ENCODE measurements around the gene OTP.

OTP gene

GRCh38 chr5:77638763-77639671 is 504 bp upstream of the OTP start:
- 1% methylated on average over 59 to 61 of the region's 61 CpGs for WGBS, 2 experiments
- Histone ChIP-seq H3K9me3 (ENCODE audit: control insufficient read depth, low read length) (no peaks in the 10 kb centered on the region), H3K27ac (ENCODE audit: insufficient read depth, low read depth, low read length, poor library complexity, severe bottlenecking) (no peak overlapping the region), H3K4me1 (ENCODE audit: control insufficient read depth, insufficient read depth, low read length) (peaks cover 23% of the 10 kb centered on the region), H3K4me3 (ENCODE audit: insufficient read depth, low read depth, low read length) (no peak overlapping the region), H3K27me3 (ENCODE audit: control insufficient read depth, insufficient read depth, low read length, poor library complexity, severe bottlenecking) (peaks cover 100% of the 10 kb centered on the region), H3K36me3 (ENCODE audit: control insufficient read depth, insufficient read depth, low read length) (no peaks in the 10 kb centered on the region)

- WGBS, 2 experiments, result 2 to 4% methylated on average over 43 of the region's 43 CpGs
- H3K9me3 ChIP-seq (ENCODE audit: control insufficient read depth, low read length), result no peaks in the 10 kb centered on the region
- H3K4me3 ChIP-seq (ENCODE audit: insufficient read depth, low read depth, low read length), result no peak overlapping the region
- no peak overlapping the region for H3K27ac ChIP-seq (ENCODE audit: insufficient read depth, low read depth, low read length, poor library complexity, severe bottlenecking)
- H3K27me3 ChIP-seq (ENCODE audit: control insufficient read depth, insufficient read depth, low read length, poor library complexity, severe bottlenecking), result peaks cover 100% of the 10 kb centered on the region
- no peaks in the 10 kb centered on the region for H3K36me3 ChIP-seq (ENCODE audit: control insufficient read depth, insufficient read depth, low read length)
- peaks cover 23% of the 10 kb centered on the region for H3K4me1 ChIP-seq (ENCODE audit: control insufficient read depth, insufficient read depth, low read length)
These were observed 1.1 kb downstream of the OTP start for GRCh38 chr5:77637170-77637997.

GRCh38 chr5:77636641-77637169 is 1.8 kb downstream of the OTP start:
- no peak overlapping the region for H3K4me3 ChIP-seq (ENCODE audit: insufficient read depth, low read depth, low read length)
- peaks cover 100% of the 10 kb centered on the region for H3K27me3 ChIP-seq (ENCODE audit: control insufficient read depth, insufficient read depth, low read length, poor library complexity, severe bottlenecking)
- H3K36me3 ChIP-seq (ENCODE audit: control insufficient read depth, insufficient read depth, low read length), result no peaks in the 10 kb centered on the region
- no peak overlapping the region for H3K27ac ChIP-seq (ENCODE audit: insufficient read depth, low read depth, low read length, poor library complexity, severe bottlenecking)
- H3K9me3 ChIP-seq (ENCODE audit: control insufficient read depth, low read length), result no peaks in the 10 kb centered on the region
- 1 to 2% methylated on average over 34 of the region's 34 CpGs for WGBS, 2 experiments
- peaks cover 20% of the 10 kb centered on the region for H3K4me1 ChIP-seq (ENCODE audit: control insufficient read depth, insufficient read depth, low read length)

GRCh38 chr5:77635917-77636640 is 2.4 kb downstream of the OTP start:
- H3K27ac ChIP-seq (ENCODE audit: insufficient read depth, low read depth, low read length, poor library complexity, severe bottlenecking), result no peak overlapping the region
- no peak overlapping the region for H3K4me3 ChIP-seq (ENCODE audit: insufficient read depth, low read depth, low read length)
- H3K36me3 ChIP-seq (ENCODE audit: control insufficient read depth, insufficient read depth, low read length), result no peaks in the 10 kb centered on the region
- H3K27me3 ChIP-seq (ENCODE audit: control insufficient read depth, insufficient read depth, low read length, poor library complexity, severe bottlenecking), result peaks cover 100% of the 10 kb centered on the region
- no peaks in the 10 kb centered on the region for H3K9me3 ChIP-seq (ENCODE audit: control insufficient read depth, low read length)
- H3K4me1 ChIP-seq (ENCODE audit: control insufficient read depth, insufficient read depth, low read length), result peaks cover 13% of the 10 kb centered on the region
- 3% methylated on average over 29 to 30 of the region's 30 CpGs for WGBS, 2 experiments

GRCh38 chr5:77635067-77635916 is 3.2 kb downstream of the OTP start:
- WGBS, 2 experiments, result 24 to 27% methylated on average over 7 to 11 of the region's 11 CpGs
- H3K4me1 ChIP-seq (ENCODE audit: control insufficient read depth, insufficient read depth, low read length), result peaks cover 6% of the 10 kb centered on the region
- H3K9me3 ChIP-seq (ENCODE audit: control insufficient read depth, low read length), result no peaks in the 10 kb centered on the region
- H3K27me3 ChIP-seq (ENCODE audit: control insufficient read depth, insufficient read depth, low read length, poor library complexity, severe bottlenecking), result peaks cover 100% of the 10 kb centered on the region
- no peak overlapping the region for H3K4me3 ChIP-seq (ENCODE audit: insufficient read depth, low read depth, low read length)
- H3K27ac ChIP-seq (ENCODE audit: insufficient read depth, low read depth, low read length, poor library complexity, severe bottlenecking), result no peak overlapping the region
- no peaks in the 10 kb centered on the region for H3K36me3 ChIP-seq (ENCODE audit: control insufficient read depth, insufficient read depth, low read length)

GRCh38 chr5:77633709-77634108 is 4.8 kb downstream of the OTP start:
- peaks cover 100% of the 10 kb centered on the region for H3K27me3 ChIP-seq (ENCODE audit: control insufficient read depth, insufficient read depth, low read length, poor library complexity, severe bottlenecking)
- H3K4me1 ChIP-seq (ENCODE audit: control insufficient read depth, insufficient read depth, low read length), result peaks cover 8% of the 10 kb centered on the region
- WGBS, 2 experiments, result 31 to 40% methylated on average over 3 to 5 of the region's 5 CpGs
- H3K27ac ChIP-seq (ENCODE audit: insufficient read depth, low read depth, low read length, poor library complexity, severe bottlenecking), result no peak overlapping the region
- no peaks in the 10 kb centered on the region for H3K36me3 ChIP-seq (ENCODE audit: control insufficient read depth, insufficient read depth, low read length)
- no peaks in the 10 kb centered on the region for H3K9me3 ChIP-seq (ENCODE audit: control insufficient read depth, low read length)
- H3K4me3 ChIP-seq (ENCODE audit: insufficient read depth, low read depth, low read length), result no peak overlapping the region

GRCh38 chr5:77633207-77633675 is 5.3 kb downstream of the OTP start:
- H3K4me3 ChIP-seq (ENCODE audit: insufficient read depth, low read depth, low read length), result no peak overlapping the region

GRCh38 chr5:77632526-77633206 is 5.8 kb downstream of the OTP start:
- Histone ChIP-seq H3K4me1 (ENCODE audit: control insufficient read depth, insufficient read depth, low read length) (peaks cover 8% of the 10 kb centered on the region), H3K27ac (ENCODE audit: insufficient read depth, low read depth, low read length, poor library complexity, severe bottlenecking) (no peak overlapping the region), H3K9me3 (ENCODE audit: control insufficient read depth, low read length) (no peaks in the 10 kb centered on the region), H3K36me3 (ENCODE audit: control insufficient read depth, insufficient read depth, low read length) (no peaks in the 10 kb centered on the region), H3K4me3 (ENCODE audit: insufficient read depth, low read depth, low read length) (no peak overlapping the region), H3K27me3 (ENCODE audit: control insufficient read depth, insufficient read depth, low read length, poor library complexity, severe bottlenecking) (peaks cover 100% of the 10 kb centered on the region)
- WGBS, 2 experiments, result 2% methylated on average over 33 of the region's 33 CpGs

More at GRCh38 chr5:77633207-77633675, 5.3 kb downstream of the OTP start:
- Histone ChIP-seq H3K27me3 (ENCODE audit: control insufficient read depth, insufficient read depth, low read length, poor library complexity, severe bottlenecking) (peaks cover 100% of the 10 kb centered on the region), H3K27ac (ENCODE audit: insufficient read depth, low read depth, low read length, poor library complexity, severe bottlenecking) (no peak overlapping the region), H3K4me1 (ENCODE audit: control insufficient read depth, insufficient read depth, low read length) (peaks cover 8% of the 10 kb centered on the region), H3K36me3 (ENCODE audit: control insufficient read depth, insufficient read depth, low read length) (no peaks in the 10 kb centered on the region), H3K9me3 (ENCODE audit: control insufficient read depth, low read length) (no peaks in the 10 kb centered on the region)
- 6 to 7% methylated on average over 7 to 8 of the region's 8 CpGs for WGBS, 2 experiments
